GM21737 (cell line): ENCODE results near the gene NBEA.
"Not testable (repeated sequence)": the region's sequence is repeated elsewhere in the genome, so short reads cannot be mapped to it uniquely, and the experiment has no call there.

ENCODE experiments used
- ATAC-seq: cut with Tn5 transposase; IDR thresholded peaks from one replicate; pipeline ENCODE4 v1.9.1; 2021; ENCODE audit warnings: mild to moderate bottlenecking, moderate library complexity; ENCODE audit not compliant: unreplicated experiment

Gene NBEA

DNA sequence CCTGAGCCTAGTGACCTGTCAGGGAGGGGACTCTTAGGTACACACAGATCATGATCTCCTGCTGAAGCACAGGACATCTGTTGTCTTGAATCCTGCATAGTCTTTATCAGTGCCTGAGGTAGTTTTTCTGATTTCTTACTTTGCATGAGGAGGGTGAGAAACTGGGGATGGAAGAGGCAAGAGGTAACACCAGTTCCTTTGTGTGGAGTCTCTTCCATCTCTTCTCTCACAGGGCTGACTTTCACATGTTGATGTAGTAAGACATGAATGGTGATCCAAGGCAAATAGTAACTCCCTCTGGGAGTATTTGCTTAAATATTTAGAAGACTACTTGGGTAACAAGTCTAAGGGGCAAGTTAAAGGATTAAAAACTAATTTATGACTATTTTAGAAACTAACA lies 9.5 kb downstream of the NBEA start:
- no peak for ATAC-seq

DNA sequence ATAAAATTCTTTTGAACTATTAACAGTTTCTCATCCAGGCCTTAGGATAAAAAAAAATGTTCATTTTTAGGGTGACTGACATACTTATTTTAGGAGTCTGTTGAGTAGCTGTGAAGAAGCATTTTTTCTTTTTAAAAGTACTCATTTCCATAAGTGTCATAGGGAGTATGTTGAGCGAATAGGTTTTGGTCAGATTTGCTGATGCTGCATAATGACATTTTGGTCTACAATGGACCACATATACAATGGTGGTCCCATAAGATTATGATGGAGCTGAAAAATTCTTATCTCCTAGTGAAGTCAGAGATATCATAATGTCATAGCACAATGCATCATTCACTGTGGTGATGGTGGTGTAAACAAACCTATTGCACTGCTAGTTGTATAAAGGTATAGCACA lies 17.4 kb downstream of the NBEA start:
- no peak for ATAC-seq

DNA sequence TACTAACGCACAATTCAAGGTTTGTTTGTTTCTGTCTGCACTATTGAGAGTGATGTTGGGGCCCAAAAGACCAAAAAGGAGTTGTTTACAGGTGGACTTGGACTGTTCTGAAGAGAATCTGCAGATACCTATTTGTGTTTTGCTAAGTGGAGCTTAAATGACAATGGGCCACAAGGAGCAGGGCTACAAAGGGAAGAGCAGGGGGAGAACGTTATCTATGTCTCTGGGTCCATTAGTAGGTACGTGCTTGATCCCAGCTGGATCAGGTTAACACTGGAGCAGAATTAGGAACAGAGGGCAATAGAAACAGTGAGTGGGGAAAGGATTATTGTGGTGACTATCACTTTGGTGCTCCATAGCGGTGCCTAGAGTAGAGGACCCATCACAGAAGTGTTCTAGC lies 22.5 kb downstream of the NBEA start:
- ATAC-seq: no peak

DNA sequence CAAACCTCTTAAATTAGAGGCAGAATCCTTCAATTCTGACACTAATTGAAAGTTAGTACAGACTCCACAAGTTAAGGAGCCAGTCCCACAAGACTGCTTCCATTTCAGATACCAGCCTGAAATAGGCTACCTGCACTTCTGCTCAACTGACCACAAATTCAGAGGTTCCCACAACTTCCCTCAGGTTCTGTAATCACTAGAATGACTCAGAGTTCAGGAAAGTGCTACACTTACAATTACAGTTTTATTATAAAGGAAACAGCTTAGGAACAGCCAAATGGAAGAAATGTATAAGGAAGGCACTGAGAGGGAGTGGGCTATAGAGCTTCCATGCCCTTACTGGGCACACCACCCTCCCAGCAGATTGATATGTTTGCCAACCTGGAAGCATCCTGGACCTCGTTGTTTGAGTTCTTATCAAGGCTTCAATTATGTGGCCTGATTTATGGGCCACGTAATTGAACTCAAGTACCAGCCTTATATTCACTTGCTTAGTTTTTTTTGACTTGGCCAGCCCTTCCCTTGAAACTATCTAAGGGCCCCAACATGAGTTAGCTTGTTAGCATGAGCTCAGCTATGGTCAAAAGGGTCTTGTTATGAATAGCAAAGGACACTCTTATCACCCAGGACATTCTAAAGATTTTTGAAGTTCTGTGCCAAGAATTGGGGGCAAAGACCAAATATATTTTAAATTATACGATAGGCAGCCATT lies 25.9 kb downstream of the NBEA start:
- no peak for ATAC-seq

DNA sequence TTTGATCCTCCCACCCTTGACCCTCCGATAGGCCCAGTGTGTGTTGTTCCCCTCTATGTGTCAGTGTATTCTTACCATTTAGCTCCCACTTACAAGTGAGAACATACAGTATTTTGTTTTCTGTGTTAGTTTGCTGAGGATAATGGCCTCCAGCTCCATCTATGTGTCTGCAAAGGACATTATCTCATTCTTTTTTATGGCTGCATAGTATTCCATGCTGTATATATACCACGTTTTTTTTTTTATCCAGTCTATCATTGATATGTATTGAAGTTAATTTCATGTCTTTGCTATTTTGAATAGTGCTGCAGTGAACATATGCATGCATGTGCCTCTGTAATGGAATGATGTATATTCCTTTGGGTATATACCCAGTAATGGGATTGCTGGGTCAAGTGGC lies 27.5 kb downstream of the NBEA start:
- ATAC-seq: not testable (repeated sequence)

DNA sequence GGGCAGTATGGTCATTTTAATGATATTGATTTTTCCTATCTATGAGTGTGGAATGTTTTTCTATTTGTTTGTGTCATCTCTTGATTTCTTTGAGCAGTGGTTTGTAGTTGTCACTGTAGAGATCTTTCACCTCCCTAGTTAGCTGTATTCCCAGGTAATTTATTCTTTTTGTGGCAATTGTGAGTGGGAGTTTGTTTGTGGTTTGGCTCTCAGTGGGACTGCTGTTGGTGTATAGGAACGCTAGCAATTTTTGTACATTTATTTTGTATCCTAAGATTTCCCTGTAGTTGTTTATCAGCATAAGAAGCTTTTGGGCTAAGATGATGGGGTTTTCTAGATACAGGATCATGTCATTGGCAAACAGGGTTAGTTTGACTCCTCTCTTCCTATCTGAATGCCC lies 28.9 kb downstream of the NBEA start:
- ATAC-seq: no peak

DNA sequence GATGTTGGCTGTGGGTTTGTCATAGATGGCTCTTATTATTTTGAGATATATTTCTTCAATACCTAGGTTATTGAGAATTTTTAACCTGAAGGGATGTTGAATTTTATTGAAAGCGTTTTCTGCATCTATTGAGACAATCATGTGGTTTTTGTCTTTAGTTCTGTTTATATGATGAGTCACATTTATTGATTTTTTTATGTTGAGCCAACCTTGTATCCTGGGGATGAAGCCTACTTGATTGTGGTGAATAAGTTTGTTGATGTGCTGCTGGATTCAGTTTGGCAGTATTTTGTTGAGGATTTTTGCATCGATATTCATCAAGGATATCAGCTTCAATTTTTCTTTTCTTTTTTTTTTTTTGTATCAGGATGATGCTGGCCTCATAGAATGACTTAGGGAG lies 29.4 kb downstream of the NBEA start:
- ATAC-seq: no peak

DNA sequence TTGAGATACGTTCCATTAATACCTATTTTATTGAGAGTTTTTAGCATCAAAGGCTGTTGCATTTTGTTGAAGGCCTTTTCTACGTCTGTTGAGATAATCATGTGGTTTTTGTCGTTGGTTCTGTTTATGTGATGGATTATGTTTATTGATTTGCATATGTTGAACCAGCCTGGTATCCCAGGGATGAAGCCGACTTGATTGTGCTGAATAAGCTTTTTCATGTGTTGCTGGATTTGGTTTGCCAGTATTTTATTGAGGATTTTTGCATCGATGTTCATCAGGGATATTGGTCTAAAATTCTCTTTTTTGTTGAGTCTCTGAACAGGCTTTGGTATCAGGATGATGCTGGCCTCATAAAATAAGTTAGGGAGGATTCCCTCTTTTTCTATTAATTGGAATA lies 43.1 kb downstream of the NBEA start:
- not testable (repeated sequence) for ATAC-seq

DNA sequence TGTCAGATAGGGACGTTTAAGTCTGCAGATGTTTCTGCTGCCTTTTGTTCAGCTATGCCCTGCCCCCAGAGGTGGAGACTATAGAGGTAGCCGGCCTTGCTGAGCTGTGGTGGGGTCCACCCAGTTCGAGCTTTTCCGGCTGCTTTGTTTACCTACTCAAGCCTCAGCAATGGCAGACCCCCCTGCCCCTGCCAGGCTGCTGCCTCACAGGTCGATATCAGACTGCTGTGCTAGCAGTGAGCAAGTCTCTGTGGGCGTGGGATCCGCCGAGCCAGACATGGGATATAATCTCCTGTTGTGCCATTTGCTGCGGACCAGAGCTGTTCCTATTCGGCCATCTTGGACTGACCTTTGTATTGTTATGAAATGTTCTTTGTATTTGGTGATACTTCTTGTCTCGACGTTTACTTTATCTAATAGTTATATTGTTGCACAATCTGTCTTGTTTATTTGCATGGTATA lies 46.3 kb downstream of the NBEA start:
- no peak for ATAC-seq

DNA sequence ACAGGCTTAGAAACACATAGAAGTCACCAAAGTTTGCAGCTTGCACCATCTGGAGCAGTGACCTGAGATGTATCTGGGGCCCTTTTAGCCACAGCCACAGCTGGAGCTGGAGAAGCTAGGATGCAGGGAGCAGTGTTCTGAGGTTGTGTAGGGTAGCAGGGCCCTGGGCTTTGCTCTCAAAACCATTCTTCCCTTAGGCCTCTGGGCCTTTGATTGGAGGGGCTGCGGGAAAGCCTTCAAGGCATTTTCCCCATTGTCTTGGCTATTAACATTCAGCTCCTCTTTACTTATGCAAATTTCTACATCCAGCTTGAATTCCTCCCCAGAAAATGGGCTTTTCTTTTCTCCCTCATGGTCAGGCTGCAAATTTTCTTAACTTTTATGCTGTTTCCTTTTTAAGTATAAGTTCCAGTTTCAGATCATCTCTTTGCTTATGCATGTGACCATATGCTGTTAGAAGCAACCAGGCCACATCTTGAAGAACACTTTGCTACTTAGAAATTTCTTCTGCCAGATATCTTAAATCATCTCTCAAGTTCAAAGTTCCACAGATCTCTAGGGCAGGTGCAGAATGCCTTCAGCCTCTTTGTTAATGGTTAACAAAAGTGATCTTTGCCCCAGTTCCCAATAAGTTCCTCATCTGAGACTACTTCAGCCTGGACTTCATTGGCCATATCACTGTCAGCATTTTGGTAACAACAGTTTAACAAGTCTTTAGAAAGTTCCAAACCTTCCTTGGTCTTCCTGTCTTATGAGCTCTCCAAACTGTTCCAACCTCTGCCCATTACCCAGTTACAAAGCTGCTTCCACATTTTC lies 48.5 kb downstream of the NBEA start:
- no peak for ATAC-seq

DNA sequence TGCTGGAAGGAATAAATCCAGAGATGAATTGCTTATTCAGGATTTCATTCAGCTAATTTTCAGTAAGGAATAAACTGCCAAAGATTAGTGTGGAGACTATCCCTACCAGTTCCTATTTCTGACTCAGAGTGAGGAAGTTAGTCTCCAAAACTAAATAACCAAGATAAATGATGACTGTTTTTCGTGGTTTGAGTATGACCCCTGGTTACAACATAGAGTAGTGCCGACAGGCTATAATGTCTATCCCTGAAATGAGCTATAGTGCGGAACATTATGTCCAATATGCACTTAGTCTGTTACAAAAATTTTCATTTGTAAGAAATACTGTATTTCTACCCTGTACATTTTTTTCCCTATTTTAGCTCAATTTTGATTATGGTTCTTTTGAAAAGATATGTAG lies 51.4 kb downstream of the NBEA start:
- ATAC-seq: no peak

DNA sequence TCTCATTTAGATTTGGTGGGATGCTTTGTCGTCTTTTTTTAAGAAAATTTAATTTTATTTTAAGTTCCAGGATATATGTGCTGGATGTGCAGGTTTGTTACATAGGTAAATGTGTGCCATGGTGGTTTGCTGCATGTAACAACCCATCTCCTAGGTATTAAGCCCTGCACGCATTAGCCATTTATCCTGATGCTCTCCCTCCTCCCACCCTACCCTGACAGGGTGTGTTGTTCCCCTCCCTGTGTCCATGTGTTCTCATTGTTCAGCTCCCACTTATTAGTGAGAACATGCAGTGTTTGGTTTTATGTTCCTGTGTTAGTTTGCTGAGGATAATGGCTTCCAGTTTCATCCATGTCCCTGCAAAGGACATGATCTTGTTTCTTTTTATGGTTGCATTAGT lies 61.7 kb downstream of the NBEA start:
- ATAC-seq: not testable (repeated sequence)

DNA sequence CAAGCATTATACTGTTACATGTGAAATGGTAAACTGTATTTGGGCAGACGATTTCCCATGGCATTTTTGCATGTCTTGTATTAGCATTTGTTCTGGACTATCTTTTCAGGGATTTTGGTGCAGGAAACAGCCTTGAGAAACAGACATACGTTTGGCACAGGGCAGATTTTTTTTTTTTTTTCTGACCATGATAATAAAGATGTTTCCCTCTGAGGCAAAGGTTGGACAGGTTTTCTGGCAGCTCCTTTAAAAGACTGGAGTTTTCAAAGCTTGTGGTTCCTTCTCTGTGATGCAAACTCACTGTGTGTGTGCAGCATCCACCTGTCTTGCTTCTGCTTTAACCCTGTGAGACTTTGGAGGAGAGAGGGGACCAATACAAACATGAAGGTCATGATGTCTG lies 63.0 kb downstream of the NBEA start:
- no peak for ATAC-seq

DNA sequence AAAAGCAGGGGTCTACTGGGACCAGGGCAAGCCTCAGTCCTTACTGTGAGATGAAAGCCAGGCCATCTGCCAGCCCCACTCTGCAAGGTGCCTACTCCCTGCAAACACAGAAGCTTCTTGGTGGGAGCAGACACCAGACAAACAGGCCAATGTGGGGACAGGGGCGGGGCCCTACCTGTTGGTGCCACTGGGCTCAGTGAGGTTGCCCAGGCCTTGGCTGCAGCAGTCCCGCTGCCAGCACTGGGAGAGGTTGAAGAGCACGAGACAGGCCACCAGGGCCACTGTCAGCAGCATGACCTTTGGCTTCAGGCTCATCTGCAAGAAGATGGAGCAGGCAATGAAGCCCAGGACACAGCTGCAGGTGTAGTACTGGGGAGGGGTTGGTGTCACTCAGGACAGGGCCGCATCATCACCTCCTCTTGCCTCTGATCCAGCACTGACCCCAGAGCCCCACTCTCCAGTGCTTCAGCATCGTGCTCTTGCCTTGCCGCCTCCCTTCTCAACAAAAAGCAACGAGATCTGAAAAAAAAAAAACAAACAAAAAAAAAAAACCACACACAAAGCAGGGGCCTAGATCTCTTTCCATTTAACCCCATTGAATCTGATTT lies 72.6 kb downstream of the NBEA start:
- no peak for ATAC-seq

DNA sequence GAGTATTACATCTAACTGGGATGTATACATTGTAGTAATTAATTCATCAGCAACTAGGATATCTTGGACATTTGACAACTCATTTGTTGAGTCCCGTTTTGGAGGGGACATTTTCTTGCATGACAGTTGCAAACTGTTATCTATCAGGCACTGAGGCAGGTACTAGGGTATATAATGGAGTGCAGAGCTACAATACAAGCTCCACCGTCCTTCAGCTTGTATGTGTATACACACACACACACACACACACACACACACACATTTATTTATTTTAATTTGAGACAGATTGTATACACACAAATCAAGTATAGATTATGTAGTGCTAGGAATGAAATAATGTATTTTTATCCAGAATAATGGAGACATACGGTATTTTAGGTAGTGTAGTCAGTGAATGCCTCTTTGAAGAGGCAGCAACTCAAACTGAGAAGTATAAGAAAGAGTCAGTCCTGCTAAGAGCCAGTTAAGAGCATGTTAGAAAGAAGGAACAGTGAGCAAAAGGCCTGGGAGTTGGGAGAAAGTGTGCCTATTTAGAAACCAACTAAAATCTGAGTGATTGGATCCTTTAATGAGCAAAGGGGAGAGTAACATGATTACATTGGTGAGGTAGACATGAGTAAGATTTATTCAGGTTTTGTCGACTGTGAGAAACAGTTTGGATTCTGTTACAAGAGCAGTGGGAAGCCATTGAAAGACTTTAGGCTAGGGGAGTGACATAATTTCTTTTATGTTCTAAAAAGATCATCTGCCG lies 74.5 kb downstream of the NBEA start:
- ATAC-seq: no peak

DNA sequence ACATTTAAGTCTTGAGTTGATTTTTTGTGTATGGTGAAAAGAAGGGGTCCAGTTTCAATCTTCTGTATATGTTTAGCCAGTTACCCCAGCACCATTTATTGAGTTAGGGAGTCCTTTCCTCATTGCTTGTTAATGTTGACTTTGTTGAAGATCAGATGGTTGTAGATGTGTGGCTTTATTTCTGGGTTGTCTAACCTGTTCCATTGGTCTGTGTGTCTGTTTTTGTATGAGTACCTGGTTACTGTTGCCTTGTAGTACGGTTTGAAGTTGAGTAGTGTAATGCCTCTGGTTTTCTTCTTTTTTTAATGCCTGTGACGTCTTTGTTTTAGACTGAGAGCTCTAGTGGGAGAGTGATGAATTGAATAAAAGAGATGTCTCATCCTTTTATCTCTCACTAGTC lies 83.2 kb downstream of the NBEA start:
- no peak for ATAC-seq

DNA sequence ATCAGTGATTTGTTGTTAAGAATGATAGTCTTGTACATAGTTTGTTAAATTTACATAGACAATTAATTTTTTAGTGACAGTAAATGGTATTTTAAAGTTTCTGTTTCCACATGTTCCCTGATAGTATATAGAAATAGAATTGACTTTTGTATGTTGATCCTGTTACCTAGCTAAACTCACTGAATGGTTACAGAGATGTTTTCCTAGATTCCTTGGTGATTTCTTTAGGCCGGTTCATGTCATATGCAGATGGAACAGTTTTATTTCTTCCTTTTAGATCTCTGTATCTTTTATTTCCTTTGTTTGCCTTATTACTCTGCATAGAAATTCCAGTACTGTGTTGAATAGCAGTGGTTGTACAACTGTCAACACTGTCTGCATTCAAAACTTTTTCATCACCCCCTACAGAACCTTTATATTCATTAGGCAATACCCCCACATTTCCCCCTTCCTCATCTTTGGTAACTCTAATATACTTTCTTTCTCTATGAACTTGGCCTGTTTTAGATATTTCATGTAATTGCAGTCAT lies 86.3 kb downstream of the NBEA start:
- no peak for ATAC-seq

DNA sequence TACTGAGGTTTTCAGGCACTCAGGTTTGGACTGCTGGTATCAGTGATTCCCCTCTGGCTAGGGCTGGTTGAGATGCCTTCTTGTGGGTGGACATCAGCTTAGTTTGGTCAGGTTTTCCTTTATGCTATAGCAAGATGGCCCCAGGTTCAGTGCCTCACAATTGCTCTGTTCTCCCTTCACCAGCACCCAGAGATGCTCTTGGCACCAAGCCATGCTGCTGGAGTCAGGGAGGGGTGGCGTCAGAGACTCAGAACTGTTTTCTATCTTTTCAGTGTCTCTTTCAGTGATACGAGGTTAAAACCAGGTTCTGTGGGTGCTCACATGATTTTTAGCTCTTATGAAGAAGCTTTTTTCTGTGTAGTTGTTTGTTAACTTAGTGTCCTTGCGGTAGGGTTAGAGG lies 96.9 kb downstream of the NBEA start:
- ATAC-seq: no peak

DNA sequence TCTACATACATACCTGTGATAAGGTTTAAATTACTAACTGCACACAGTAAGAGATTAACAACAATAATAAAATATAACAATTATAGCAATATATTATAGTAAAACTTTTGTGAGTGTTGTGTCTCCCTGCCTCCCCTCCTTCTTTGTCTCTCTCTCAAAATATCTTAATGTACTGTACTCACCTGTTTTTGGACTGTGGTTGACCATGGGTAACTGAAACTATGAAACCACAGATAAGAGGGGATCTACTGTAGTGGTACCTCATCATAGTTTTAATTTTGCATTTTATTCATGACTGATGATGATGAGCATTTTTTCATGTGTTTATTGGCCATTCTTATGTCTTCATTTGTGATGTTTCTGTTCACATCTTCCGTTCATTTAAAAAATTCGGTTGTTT lies 104.5 kb downstream of the NBEA start:
- no peak for ATAC-seq

DNA sequence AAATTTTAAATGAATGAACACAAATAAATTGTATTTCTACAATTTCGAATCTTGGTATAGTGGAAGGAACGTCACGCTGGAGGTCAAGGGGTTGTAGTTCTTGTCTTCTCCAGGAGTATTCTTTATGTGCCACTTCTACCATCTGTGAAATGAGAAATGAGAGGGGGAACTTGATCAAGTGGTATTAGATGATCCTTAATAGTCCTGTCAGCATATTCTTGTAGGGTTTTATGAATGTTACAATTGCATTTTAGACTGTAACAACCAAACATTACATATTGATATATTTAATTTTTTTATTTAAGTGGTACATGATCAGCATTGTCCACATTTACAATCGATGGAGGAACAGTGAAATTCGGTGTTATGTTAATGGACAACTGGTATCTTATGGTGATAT lies 113.6 kb downstream of the NBEA start:
- ATAC-seq: no peak

DNA sequence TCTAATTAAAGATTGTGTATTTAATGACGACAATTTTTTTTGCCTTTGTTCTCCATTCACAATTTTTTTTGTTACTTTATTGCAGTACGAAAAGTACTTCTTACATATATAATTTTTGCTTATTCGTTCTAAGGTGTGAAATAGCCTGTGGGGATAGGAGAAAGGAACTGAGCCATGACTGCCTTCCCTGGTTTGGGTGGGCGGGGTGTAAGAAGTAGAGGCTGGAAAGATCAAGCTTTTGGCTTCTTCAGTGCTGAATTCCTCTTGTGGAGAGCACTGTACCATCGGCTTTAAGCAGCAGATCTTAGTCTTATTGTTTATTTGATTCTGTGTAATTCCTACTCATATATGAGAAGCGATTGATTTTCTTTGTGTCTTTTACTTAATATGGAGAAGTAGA lies 115.8 kb downstream of the NBEA start:
- ATAC-seq: no peak
